ENCODE results near the gene SSH2. TPM values are rescaled to one million over a fixed set of nuclear protein-coding genes. Genes with fewer than 3 reads are reported as not detected.
A peak's percentile ranks its signal among the peaks of the same experiment; 100 is the strongest.

Gene SSH2
- total and polyA plus RNA-seq, 9 of the 15 experiments (the other 6 are each of a cell fraction or from before 2014, with no cell fraction given), result 3.9 to 16.1 (median 10.2) TPM

- TF ChIP-seq NCOA1 (IDR thresholded peaks at IDR 0.05; ENCODE audit: low read depth) (no peak), THAP7 (CRISPR knock-in tag; IDR thresholded peaks at IDR 0.05) (no peak), PTTG1 (tag; IDR thresholded peaks at IDR 0.05; ENCODE audit: low read depth) (no peak), LEF1 (IDR thresholded peaks at IDR 0.05) (no peak), KDM2B (CRISPR knock-in tag; IDR thresholded peaks at IDR 0.05) (no peak), ZNF41 (CRISPR knock-in tag; conservative IDR thresholded peaks at IDR 0.05) (no peak), SAP30 (IDR thresholded peaks at IDR 0.05; ENCODE audit: borderline replicate concordance, insufficient read depth, low read depth, low read length, poor library complexity, severe bottlenecking) (no peak), SMAD4 (CRISPR knock-in tag; conservative IDR thresholded peaks at IDR 0.05) (0 out of 2 replicates have a peak, but pooled peaks have one; percentile 12), ID3 (CRISPR knock-in tag; IDR thresholded peaks at IDR 0.05) (no peak), ID3 (tag; IDR thresholded peaks at IDR 0.05) (no peak; the same call in 1 of the 2 replicates), MED1 (CRISPR knock-in tag; IDR thresholded peaks at IDR 0.05; ENCODE audit: borderline replicate concordance) (no peak), GATAD2B (IDR thresholded peaks at IDR 0.05; ENCODE audit: borderline replicate concordance) (peak; percentile 23; the same call in 1 of the 2 replicates), ETS2 (tag; IDR thresholded peaks at IDR 0.05; ENCODE audit: borderline replicate concordance, poor library complexity, severe bottlenecking) (no peak), ZNF12 (CRISPR knock-in tag; IDR thresholded peaks at IDR 0.05) (no peak), ZFP91 (CRISPR knock-in tag; IDR thresholded peaks at IDR 0.05) (peak; percentile 94), CREB1 (IDR thresholded peaks at IDR 0.05) (no peak), CREB1 (CRISPR knock-in tag; IDR thresholded peaks at IDR 0.05) (no peak), ZNF398 (CRISPR knock-in tag; IDR thresholded peaks at IDR 0.05) (no peak), FUS (optimal IDR thresholded peaks at IDR 0.05; ENCODE audit: low read depth, low read length) (no peak), TAF1 (IDR thresholded peaks at IDR 0.05; ENCODE audit: control insufficient read depth, extremely low read depth, insufficient read depth, low read length, severe bottlenecking) (peak; percentile 55)
- TF ChIP-seq, protein P1, sequence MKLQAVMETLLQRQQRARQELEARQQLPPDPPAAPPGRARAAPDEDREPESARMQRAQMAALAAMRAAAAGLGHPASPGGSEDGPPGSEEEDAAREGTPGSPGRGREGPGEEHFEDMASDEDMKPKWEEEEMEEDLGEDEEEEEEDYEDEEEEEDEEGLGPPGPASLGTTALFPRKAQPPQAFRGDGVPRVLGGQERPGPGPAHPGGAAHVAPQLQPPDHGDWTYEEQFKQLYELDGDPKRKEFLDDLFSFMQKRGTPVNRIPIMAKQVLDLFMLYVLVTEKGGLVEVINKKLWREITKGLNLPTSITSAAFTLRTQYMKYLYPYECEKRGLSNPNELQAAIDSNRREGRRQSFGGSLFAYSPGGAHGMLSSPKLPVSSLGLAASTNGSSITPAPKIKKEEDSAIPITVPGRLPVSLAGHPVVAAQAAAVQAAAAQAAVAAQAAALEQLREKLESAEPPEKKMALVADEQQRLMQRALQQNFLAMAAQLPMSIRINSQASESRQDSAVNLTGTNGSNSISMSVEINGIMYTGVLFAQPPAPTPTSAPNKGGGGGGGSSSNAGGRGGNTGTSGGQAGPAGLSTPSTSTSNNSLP (IDR thresholded peaks at IDR 0.05; ENCODE audit: borderline replicate concordance, low read depth, low read length), result no peak
These were observed 340.3 kb downstream of the SSH2 start, which contains the start of gene GIT1 (continued) for GRCh38 chr17:29589524-29590410.
